H9 (cell line): ENCODE results near the gene KEL. TPM values are rescaled to one million over a fixed set of nuclear protein-coding genes. Genes with fewer than 3 reads are reported as not detected.

Source experiments
- DNase-seq: peaks from one replicate; pipeline ENCODE4 v3.0.0-alpha.2; 2017
- H2AFZ ChIP-seq: one replicate; pipeline ENCODE4 v1.6.1; 2013; ENCODE audit warnings: mild to moderate bottlenecking, low read length, control low read depth, moderate library complexity
- H2AK5ac ChIP-seq: 2 replicates; pipeline ENCODE4 v1.6.1; 2013; ENCODE audit warnings: low read length, control low read depth, mixed read lengths; ENCODE audit not compliant: insufficient read length
- H2BK120ac ChIP-seq: one replicate; pipeline ENCODE4 v1.6.1; 2013; ENCODE audit warnings: low read depth, mild to moderate bottlenecking, low read length, control low read depth, inconsistent platforms; ENCODE audit not compliant: poor library complexity, severe bottlenecking
- H2BK12ac ChIP-seq: 2 replicates; pipeline ENCODE4 v1.6.1; 2013; ENCODE audit warnings: low read length, control low read depth, mixed read lengths, low read depth; ENCODE audit not compliant: insufficient read length
- H2BK15ac ChIP-seq: 2 replicates; pipeline ENCODE4 v1.6.1; 2013; ENCODE audit warnings: low read depth, low read length, control low read depth
- H2BK20ac ChIP-seq: one replicate; pipeline ENCODE4 v1.6.1; 2013; ENCODE audit warnings: low read depth, mild to moderate bottlenecking, low read length, control low read depth, inconsistent platforms; ENCODE audit not compliant: poor library complexity, severe bottlenecking
- H2BK5ac ChIP-seq: 2 replicates; pipeline ENCODE4 v1.6.1; 2013; ENCODE audit warnings: low read length, control low read depth, mixed read lengths; ENCODE audit not compliant: insufficient read length
- H3K14ac ChIP-seq: 2 replicates; pipeline ENCODE4 v1.6.1; 2013; ENCODE audit warnings: low read length, control low read depth; ENCODE audit not compliant: insufficient read depth
- H3K18ac ChIP-seq: 2 replicates; pipeline ENCODE4 v1.6.1; 2013; ENCODE audit warnings: low read depth, mild to moderate bottlenecking, mixed read lengths, low read length, control low read depth; ENCODE audit not compliant: insufficient read length
- H3K23ac ChIP-seq: 2 replicates; pipeline ENCODE4 v1.6.1; 2013; ENCODE audit warnings: low read length, control low read depth, mixed read lengths, low read depth; ENCODE audit not compliant: insufficient read length
- H3K23me2 ChIP-seq: 2 replicates; pipeline ENCODE4 v1.6.1; 2013; ENCODE audit warnings: low read depth, mild to moderate bottlenecking, mixed read lengths, low read length, control low read depth; ENCODE audit not compliant: insufficient read length, poor library complexity, severe bottlenecking
- H3K27ac ChIP-seq: 2 replicates; pipeline ENCODE4 v1.5.1; 2013; ENCODE audit warnings: low read length, control low read depth, mixed read lengths, low read depth; ENCODE audit not compliant: insufficient read length
- H3K27me3 ChIP-seq: 2 replicates; pipeline ENCODE4 v1.6.1; 2013; ENCODE audit warnings: low read length, control low read depth, inconsistent platforms; ENCODE audit not compliant: insufficient read depth
- H3K4ac ChIP-seq: 2 replicates; pipeline ENCODE4 v1.6.1; 2013; ENCODE audit warnings: low read depth, mild to moderate bottlenecking, control low read depth, inconsistent platforms, low read length, moderate library complexity
- H3K4me1 ChIP-seq: 2 replicates; pipeline ENCODE4 v1.6.1; 2013; ENCODE audit warnings: low read length, control low read depth, inconsistent platforms; ENCODE audit not compliant: insufficient read depth
- H3K4me2 ChIP-seq: 2 replicates; pipeline ENCODE4 v1.6.1; 2013; ENCODE audit warnings: low read length, control low read depth, mixed read lengths; ENCODE audit not compliant: insufficient read length, insufficient read depth
- H3K56ac ChIP-seq: 2 replicates; pipeline ENCODE4 v1.6.1; 2013; ENCODE audit warnings: low read depth, mild to moderate bottlenecking, mixed read lengths, low read length, control low read depth; ENCODE audit not compliant: insufficient read length
- H3K79me1 ChIP-seq: 2 replicates; pipeline ENCODE4 v1.6.1; 2013; ENCODE audit warnings: low read depth, mild to moderate bottlenecking, moderate library complexity, low read length, control low read depth, inconsistent platforms; ENCODE audit not compliant: insufficient read depth, poor library complexity, severe bottlenecking
- H3K79me2 ChIP-seq: 2 replicates; pipeline ENCODE4 v1.6.1; 2013; ENCODE audit warnings: low read length, control low read depth, inconsistent platforms; ENCODE audit not compliant: insufficient read depth
- H3K9ac ChIP-seq: 2 replicates; pipeline ENCODE4 v1.6.1; 2013; ENCODE audit warnings: low read length, control low read depth, mixed read lengths; ENCODE audit not compliant: insufficient read length; ENCODE audit errors: extremely low read depth
- H3K9me3 ChIP-seq: one replicate; pipeline ENCODE4 v1.6.1; 2013; ENCODE audit warnings: low read depth, low read length, inconsistent platforms; ENCODE audit not compliant: control insufficient read depth
- H3T11ph ChIP-seq: one replicate; pipeline ENCODE4 v1.6.1; 2013; ENCODE audit warnings: mild to moderate bottlenecking, low read length, control low read depth, inconsistent platforms
- H4K20me1 ChIP-seq: one replicate; pipeline ENCODE4 v1.6.1; 2013; ENCODE audit not compliant: control insufficient read depth, insufficient read length, insufficient read depth
- H4K5ac ChIP-seq: 2 replicates; pipeline ENCODE4 v1.6.1; 2013; ENCODE audit warnings: low read depth, mild to moderate bottlenecking, mixed read lengths, low read length, control low read depth; ENCODE audit not compliant: insufficient read length
- H4K8ac ChIP-seq: replicated peaks from 2 replicates; pipeline ENCODE4 v1.6.1; 2013; ENCODE audit warnings: low read length, control low read depth, mixed read lengths, low read depth; ENCODE audit not compliant: insufficient read length
- H4K91ac ChIP-seq: 2 replicates; pipeline ENCODE4 v1.6.1; 2013; ENCODE audit warnings: low read depth, mild to moderate bottlenecking, moderate library complexity, mixed read lengths, low read length, control low read depth; ENCODE audit not compliant: insufficient read length
- H3K27ac Mint-ChIP-seq, 3 experiments: 2 replicates in 2 of 3; 3 replicates in 1 of 3; pipeline ENCODE4 v1.8.0; 2020 to 2021; ENCODE audit warnings: mixed read lengths in 3 of 3, mild to moderate bottlenecking in 1 of 3, moderate library complexity in 1 of 3
- H3K27me3 Mint-ChIP-seq: 2 replicates; pipeline ENCODE4 v1.8.0; 2021; ENCODE audit warnings: low read depth, mild to moderate bottlenecking, moderate library complexity, mixed read lengths
- H3K36me3 Mint-ChIP-seq, 3 experiments: 2 replicates in 2 of 3; 3 replicates in 1 of 3; pipeline ENCODE4 v1.8.0; 2020 to 2021; ENCODE audit warnings: low read depth in 3 of 3, mixed read lengths in 3 of 3; ENCODE audit not compliant: insufficient read depth in 1 of 3
- H3K4me1 Mint-ChIP-seq, 2 experiments: 2 replicates each; pipeline ENCODE4 v1.8.0; 2020; ENCODE audit warnings: mixed read lengths in 2 of 2
- H3K4me3 Mint-ChIP-seq, 2 experiments: 2 replicates in 1 of 2; 3 replicates in 1 of 2; pipeline ENCODE4 v1.8.0; 2020 to 2021; ENCODE audit warnings: mild to moderate bottlenecking in 2 of 2, mixed read lengths in 2 of 2, moderate library complexity in 1 of 2
- H3K9me3 Mint-ChIP-seq, 2 experiments: 2 replicates in 1 of 2; 3 replicates in 1 of 2; pipeline ENCODE4 v1.8.0; 2020; ENCODE audit warnings: mild to moderate bottlenecking in 2 of 2, mixed read lengths in 2 of 2, moderate library complexity in 1 of 2
- WGBS: extraction: QIAGEN DNeasy Blood & Tissue Kit; methylation state at CpG from one replicate; pipeline ENCODE4 v1.1.7; 2013; ENCODE audit warnings: missing lambda C conversion rate, low lambda C conversion rate, mixed read lengths; ENCODE audit not compliant: insufficient read length; ENCODE audit errors: extremely low coverage; 5-methylcytosine and 5-hydroxymethylcytosine counted together
- total RNA-seq: library from RNA; stranded (reverse); gene quantifications from 2 replicates; pipeline ENCODE4 v1.2.1, GENCODE V29; 2021
- TF ChIP-seq, protein P1 (sequence below): fragments of 200-600 bp; sonication (generic); conservative IDR thresholded peaks from 3 replicates; pipeline ENCODE4 v1.8.0; 2021; ENCODE audit warnings: antibody characterized with exemption, mild to moderate bottlenecking

KEL gene
- total RNA-seq, 1 experiment from 2014 or later: 1.5 TPM

DNA sequence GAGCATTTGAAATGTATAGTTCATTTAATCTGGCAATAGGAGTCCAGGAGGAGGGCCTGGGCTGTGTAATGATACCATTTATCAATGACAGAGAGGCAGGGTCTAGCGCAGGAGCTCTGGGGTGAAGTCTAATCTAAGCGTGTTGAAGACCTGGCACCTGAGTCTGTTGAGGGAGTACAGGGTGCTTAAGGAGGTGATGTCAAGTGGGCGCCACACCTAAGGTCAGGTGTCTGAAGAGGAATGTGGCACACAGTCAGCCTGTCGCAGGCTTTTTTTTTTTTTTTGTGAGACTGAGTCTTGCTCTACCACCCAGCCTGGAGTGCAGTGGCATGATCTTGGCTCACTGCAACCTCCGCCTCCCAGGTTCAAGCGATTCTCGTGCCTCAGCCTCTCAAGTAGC lies 20.6 kb downstream of the KEL start:
- H3K4me3 Mint-ChIP-seq: no peak overlapping the region
- H3K23ac ChIP-seq: no peak overlapping the region
- H3K79me2 ChIP-seq: no peaks in the 10 kb centered on the region
- H3K36me3 Mint-ChIP-seq: peaks cover 0 to 3% (median 0%) of the 10 kb centered on the region in 3 experiments; a peak in 2 of 7 replicates
- no peak overlapping the region for H3K18ac ChIP-seq
- no peak overlapping the region for H2BK15ac ChIP-seq
- H2BK12ac ChIP-seq: no peak overlapping the region
- no peak overlapping the region for H3K9ac ChIP-seq
- H3K79me1 ChIP-seq: no peaks in the 10 kb centered on the region
- H2BK20ac ChIP-seq: no peak overlapping the region
- WGBS: no CpG with 5 or more reads among the region's 7 CpGs
- H2AFZ ChIP-seq: no peak overlapping the region
- no peak overlapping the region for H3K4me2 ChIP-seq
- H3K4me1 ChIP-seq: no peaks in the 10 kb centered on the region
- no peak overlapping the region for H4K5ac ChIP-seq
- H3T11ph ChIP-seq: no peak overlapping the region
- H3K23me2 ChIP-seq: no peaks in the 10 kb centered on the region
- no peak overlapping the region for H2BK5ac ChIP-seq
- H3K27ac ChIP-seq: no peak overlapping the region
- peaks cover 6% of the 10 kb centered on the region; the same call in 1 of the 2 replicates for H3K27me3 Mint-ChIP-seq
- H3K4ac ChIP-seq: no peak overlapping the region
- H3K9me3 ChIP-seq: no peaks in the 10 kb centered on the region
- H3K56ac ChIP-seq: no peak overlapping the region
- H2AK5ac ChIP-seq: no peak overlapping the region
- H3K27me3 ChIP-seq: no peaks in the 10 kb centered on the region
- H3K14ac ChIP-seq: no peak overlapping the region
- no peak overlapping the region for H4K8ac ChIP-seq
- TF ChIP-seq, protein P1, sequence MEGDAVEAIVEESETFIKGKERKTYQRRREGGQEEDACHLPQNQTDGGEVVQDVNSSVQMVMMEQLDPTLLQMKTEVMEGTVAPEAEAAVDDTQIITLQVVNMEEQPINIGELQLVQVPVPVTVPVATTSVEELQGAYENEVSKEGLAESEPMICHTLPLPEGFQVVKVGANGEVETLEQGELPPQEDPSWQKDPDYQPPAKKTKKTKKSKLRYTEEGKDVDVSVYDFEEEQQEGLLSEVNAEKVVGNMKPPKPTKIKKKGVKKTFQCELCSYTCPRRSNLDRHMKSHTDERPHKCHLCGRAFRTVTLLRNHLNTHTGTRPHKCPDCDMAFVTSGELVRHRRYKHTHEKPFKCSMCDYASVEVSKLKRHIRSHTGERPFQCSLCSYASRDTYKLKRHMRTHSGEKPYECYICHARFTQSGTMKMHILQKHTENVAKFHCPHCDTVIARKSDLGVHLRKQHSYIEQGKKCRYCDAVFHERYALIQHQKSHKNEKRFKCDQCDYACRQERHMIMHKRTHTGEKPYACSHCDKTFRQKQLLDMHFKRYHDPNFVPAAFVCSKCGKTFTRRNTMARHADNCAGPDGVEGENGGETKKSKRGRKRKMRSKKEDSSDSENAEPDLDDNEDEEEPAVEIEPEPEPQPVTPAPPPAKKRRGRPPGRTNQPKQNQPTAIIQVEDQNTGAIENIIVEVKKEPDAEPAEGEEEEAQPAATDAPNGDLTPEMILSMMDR: no peak
- no peaks in the 10 kb centered on the region for H3K9me3 Mint-ChIP-seq
- no peak overlapping the region for H2BK120ac ChIP-seq
- H4K91ac ChIP-seq: no peak overlapping the region
- H3K4me1 Mint-ChIP-seq: peaks cover 0 to 6% of the 10 kb centered on the region in 2 experiments; a peak in 2 of 4 replicates
- no peak overlapping the region; a peak in 1 of 7 replicates for H3K27ac Mint-ChIP-seq
- no peaks in the 10 kb centered on the region for H4K20me1 ChIP-seq
- DNase-seq: no peak
